B cell (primary cell): ENCODE measurements around the gene ZSWIM6. TPM values are rescaled to one million over a fixed set of nuclear protein-coding genes. Genes with fewer than 3 reads are reported as not detected.

Experiments
- ATAC-seq: fragments of 200-7000 bp; cut with Tn5 transposase; one replicate; pipeline ENCODE4 v1.10.0; 2021; ENCODE audit warnings: low read depth, mild to moderate bottlenecking, moderate number of reproducible peaks, moderate library complexity
- CTCF ChIA-PET: fragments of 350-600 bp; sonication (Branson Sonifier 250); formaldehyde crosslinking; loops from one replicate; lab custom pipeline; 2021; ENCODE audit warnings: antibody characterized with exemption, inconsistent platforms; lab: Charles Lee
- POLR2A ChIA-PET: fragments of 350-600 bp; sonication (Branson Sonifier 250); formaldehyde crosslinking; loops from one replicate; lab custom pipeline; 2021; ENCODE audit warnings: antibody characterized with exemption; lab: Charles Lee
- DNase-seq: peaks from one replicate; pipeline ENCODE4 v3.0.0; 2013
- H2AFZ ChIP-seq: 2 replicates; pipeline ENCODE4 v1.6.1; 2012; ENCODE audit warnings: mild to moderate bottlenecking, low read depth, low read length; ENCODE audit not compliant: insufficient read depth, poor library complexity, severe bottlenecking
- H3K27ac ChIP-seq, 2 donors: 1 replicate in 1 of 2; 2 replicates in 1 of 2; pipeline ENCODE4 v1.5.1; 2012 to 2013; ENCODE audit warnings: low read length in 2 of 2, mild to moderate bottlenecking in 2 of 2, moderate library complexity in 1 of 2
- H3K27me3 ChIP-seq, 4 experiments: fragments of 200-600 bp in 1 of 4; sonication (generic) in 1 of 4; replicated peaks in 1 of 4; 1 replicate in 2 of 4; 2 replicates in 2 of 4; pipeline versions ENCODE4 v1.6.1 to v1.7.0; 2013 to 2016; ENCODE audit warnings: low read length in 3 of 4, mild to moderate bottlenecking in 2 of 4, mixed read lengths in 1 of 4, moderate library complexity in 1 of 4; ENCODE audit not compliant: insufficient read depth in 4 of 4, control insufficient read depth in 3 of 4; ENCODE audit errors: control extremely low read depth in 1 of 4
- H3K36me3 ChIP-seq, 2 experiments: replicated peaks in 1 of 2; 1 replicate in 1 of 2; 2 replicates in 1 of 2; pipeline versions ENCODE4 v1.6.1 to v1.7.1; 2013; ENCODE audit warnings: low read length in 1 of 2; ENCODE audit not compliant: insufficient read depth in 2 of 2, control insufficient read depth in 1 of 2; ENCODE audit errors: control extremely low read depth in 1 of 2, extremely low read depth in 1 of 2
- H3K4me1 ChIP-seq, 2 donors: fragments of 200-600 bp in 1 of 2; sonication (generic) in 1 of 2; 1 replicate in 1 of 2; 2 replicates in 1 of 2; pipeline versions ENCODE4 v1.5.1 to v1.6.1; 2013 to 2017; ENCODE audit warnings: low read length in 2 of 2; ENCODE audit not compliant: control insufficient read depth in 2 of 2, insufficient read depth in 2 of 2
- H3K4me2 ChIP-seq: replicated peaks from 2 replicates; pipeline ENCODE3; 2012; ENCODE audit warnings: mild to moderate bottlenecking, low read depth, low read length; ENCODE audit not compliant: poor library complexity, severe bottlenecking
- H3K4me3 ChIP-seq, 5 experiments: fragments of 200-600 bp in 1 of 5; sonication (generic) in 1 of 5; 1 replicate in 3 of 5; 2 replicates in 2 of 5; pipeline versions ENCODE4 v1.5.1 to v1.7.0; 2011 to 2016; ENCODE audit warnings: low read length in 4 of 5, mild to moderate bottlenecking in 4 of 5, low read depth in 2 of 5, control low read depth in 1 of 5, moderate library complexity in 1 of 5; ENCODE audit not compliant: insufficient read depth in 1 of 5; ENCODE audit errors: control extremely low read depth in 1 of 5, extremely low read depth in 1 of 5
- H3K79me2 ChIP-seq: fragments of 200-600 bp; sonication (generic); one replicate; pipeline ENCODE4 v1.6.0; 2016; ENCODE audit warnings: low read length; ENCODE audit not compliant: control insufficient read depth, insufficient read depth
- H3K9ac ChIP-seq: fragments of 200-600 bp; sonication (generic); 2 replicates; pipeline ENCODE4 v1.6.1; 2017; ENCODE audit warnings: mild to moderate bottlenecking, low read length, moderate library complexity
- H3K9me3 ChIP-seq, 3 donors: one replicate each; pipeline versions ENCODE4 v1.6.1 to v1.7.1; 2013; ENCODE audit warnings: low read length in 2 of 3; ENCODE audit not compliant: control insufficient read depth in 2 of 3, insufficient read depth in 1 of 3; ENCODE audit errors: control extremely low read depth in 1 of 3
- H4K20me1 ChIP-seq: 2 replicates; pipeline ENCODE4 v1.6.0; 2012; ENCODE audit warnings: mild to moderate bottlenecking, low read length; ENCODE audit not compliant: insufficient read depth, control insufficient read depth, poor library complexity, severe bottlenecking
- H3K27ac Mint-ChIP-seq: one replicate; pipeline ENCODE4 v1.8.0; 2021; ENCODE audit warnings: mixed read lengths
- H3K27me3 Mint-ChIP-seq: one replicate; pipeline ENCODE4 v1.8.0; 2021; ENCODE audit warnings: mixed read lengths
- H3K4me1 Mint-ChIP-seq: one replicate; pipeline ENCODE4 v1.8.0; 2021; ENCODE audit warnings: mixed read lengths
- H3K4me3 Mint-ChIP-seq: one replicate; pipeline ENCODE4 v1.8.0; 2021; ENCODE audit warnings: mixed read lengths
- H3K9me3 Mint-ChIP-seq: one replicate; pipeline ENCODE4 v1.8.0; 2022; ENCODE audit warnings: mixed read lengths; ENCODE audit not compliant: insufficient read depth
- EZH2 ChIP-seq: IDR thresholded peaks from 2 replicates; pipeline ENCODE4 v1.6.1; 2012; ENCODE audit warnings: borderline replicate concordance, low read depth, mild to moderate bottlenecking, moderate library complexity, low read length; ENCODE audit not compliant: insufficient read depth, poor library complexity, severe bottlenecking
- intact Hi-C: fragments of 100-400 bp; cut with micrococcal nuclease; formaldehyde crosslinking; loops from one replicate; pipeline ENCODE4 v1.10.0; 2022
- polyA plus RNA-seq: library from polyadenylated mRNA; depleted of rRNA; stranded (reverse); fragments of >200 nt; gene quantifications from 2 replicates; pipeline ENCODE4 v1.2.3, GENCODE V29; 2012
- total RNA-seq, 2 donors: library from RNA; stranded (reverse); fragments of 120-200 nt in 1 of 2; gene quantifications; 1 replicate in 1 of 2; 2 replicates in 1 of 2; pipeline versions ENCODE4 v1.2.3 to v1.2.4, GENCODE V29; 2013 to 2022
- TF ChIP-seq, protein P1 (sequence below): fragments of 200-600 bp; IDR thresholded peaks from one replicate; pipeline ENCODE4 v1.8.0; 2022; ENCODE audit warnings: antibody characterized with exemption, mild to moderate bottlenecking

ZSWIM6 gene
- total and polyA plus RNA-seq, 2 donors (not counting 1 experiment from before 2014, with no cell fraction given) = 7.9 to 16.4 TPM

DNA sequence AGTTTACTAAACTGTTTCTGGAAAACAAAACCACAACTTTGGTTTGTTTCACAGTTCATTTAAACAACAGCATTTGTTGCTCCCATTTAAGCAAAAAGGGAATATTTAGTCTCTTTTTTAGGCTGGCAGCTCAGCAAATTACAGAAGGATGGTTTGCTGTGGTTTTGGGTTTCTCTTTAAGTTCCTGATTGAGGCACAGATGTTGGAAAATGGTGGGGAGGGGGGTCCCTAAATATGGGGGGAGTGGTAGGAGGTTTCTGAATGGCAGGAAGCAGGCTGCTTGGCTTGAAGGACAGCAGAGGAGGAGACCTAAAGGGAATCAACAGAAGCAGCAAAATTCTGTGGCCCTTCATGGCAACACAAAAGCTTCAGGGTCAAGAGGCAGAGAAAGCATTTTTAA is 263.4 kb downstream of the ZSWIM6 start:
- no peak overlapping the region for H3K27ac Mint-ChIP-seq
- ATAC-seq (no peak), DNase-seq (no peak)
- H2AFZ ChIP-seq = no peak overlapping the region
- peaks cover 24% of the 10 kb centered on the region for H3K27me3 Mint-ChIP-seq
- intact Hi-C loops = no loop called here
- H3K79me2 ChIP-seq = no peaks in the 10 kb centered on the region
- no peaks in the 10 kb centered on the region for H3K4me1 Mint-ChIP-seq
- no peaks in the 10 kb centered on the region for H3K9me3 ChIP-seq
- H3K36me3 ChIP-seq = no peaks in the 10 kb centered on the region
- no peak overlapping the region for H3K4me3 ChIP-seq
- ChIA-PET CTCF (interaction anchor here (0.9 kb wide), 1 partner anchor 60 kb away, joined by 3 read pairs; no protein-coding TSS in a partner anchor), POLR2A (no interaction called here)
- H3K9me3 Mint-ChIP-seq = no peaks in the 10 kb centered on the region
- no peak overlapping the region for H3K27ac ChIP-seq
- no peak overlapping the region for H3K4me2 ChIP-seq
- no peaks in the 10 kb centered on the region for H4K20me1 ChIP-seq
- no peaks in the 10 kb centered on the region for H3K27me3 ChIP-seq
- no peak for TF ChIP-seq EZH2
- TF ChIP-seq, protein P1, sequence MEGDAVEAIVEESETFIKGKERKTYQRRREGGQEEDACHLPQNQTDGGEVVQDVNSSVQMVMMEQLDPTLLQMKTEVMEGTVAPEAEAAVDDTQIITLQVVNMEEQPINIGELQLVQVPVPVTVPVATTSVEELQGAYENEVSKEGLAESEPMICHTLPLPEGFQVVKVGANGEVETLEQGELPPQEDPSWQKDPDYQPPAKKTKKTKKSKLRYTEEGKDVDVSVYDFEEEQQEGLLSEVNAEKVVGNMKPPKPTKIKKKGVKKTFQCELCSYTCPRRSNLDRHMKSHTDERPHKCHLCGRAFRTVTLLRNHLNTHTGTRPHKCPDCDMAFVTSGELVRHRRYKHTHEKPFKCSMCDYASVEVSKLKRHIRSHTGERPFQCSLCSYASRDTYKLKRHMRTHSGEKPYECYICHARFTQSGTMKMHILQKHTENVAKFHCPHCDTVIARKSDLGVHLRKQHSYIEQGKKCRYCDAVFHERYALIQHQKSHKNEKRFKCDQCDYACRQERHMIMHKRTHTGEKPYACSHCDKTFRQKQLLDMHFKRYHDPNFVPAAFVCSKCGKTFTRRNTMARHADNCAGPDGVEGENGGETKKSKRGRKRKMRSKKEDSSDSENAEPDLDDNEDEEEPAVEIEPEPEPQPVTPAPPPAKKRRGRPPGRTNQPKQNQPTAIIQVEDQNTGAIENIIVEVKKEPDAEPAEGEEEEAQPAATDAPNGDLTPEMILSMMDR = no peak
- no peak overlapping the region for H3K9ac ChIP-seq
- no peaks in the 10 kb centered on the region for H3K4me1 ChIP-seq
- H3K4me3 Mint-ChIP-seq = no peak overlapping the region

Other genes starting within 250 kb of the ZSWIM6 start
- gene SMIM15, start 169.8 kb upstream of the ZSWIM6 start, total RNA-seq = 28.7 and 29.8 TPM in 2 replicates
- 5.7 and 11.2 TPM in 2 replicates for gene SMIM15, start 169.8 kb upstream of the ZSWIM6 start, polyA plus RNA-seq